Neutrophil (primary cell): ENCODE data around the gene GARNL3.

Source experiments
- H3K27ac ChIP-seq: fragments of 200-600 bp; sonication (generic); 2 replicates; pipeline ENCODE4 v1.5.1; 2016; ENCODE audit warnings: mild to moderate bottlenecking, moderate library complexity
- H3K27me3 ChIP-seq: fragments of 200-600 bp; sonication (generic); 2 replicates; pipeline ENCODE4 v1.6.0; 2016; ENCODE audit warnings: mild to moderate bottlenecking
- H3K36me3 ChIP-seq: fragments of 200-600 bp; sonication (generic); 2 replicates; pipeline ENCODE4 v1.5.1; 2017
- H3K4me1 ChIP-seq, 2 experiments: fragments of 200-600 bp in 1 of 2; sonication (generic) in 1 of 2; 1 replicate in 1 of 2; 2 replicates in 1 of 2; pipeline versions ENCODE4 v1.5.1 to v1.6.1; 2013 to 2016; ENCODE audit warnings: low read depth in 1 of 2, low read length in 1 of 2, mild to moderate bottlenecking in 1 of 2, moderate library complexity in 1 of 2; ENCODE audit not compliant: control insufficient read depth in 1 of 2, insufficient read depth in 1 of 2
- H3K4me3 ChIP-seq, 2 experiments: fragments of 200-600 bp in 1 of 2; sonication (generic) in 1 of 2; 1 replicate in 1 of 2; 2 replicates in 1 of 2; pipeline ENCODE4 v1.5.1; 2013 to 2016; ENCODE audit warnings: low read depth in 1 of 2, low read length in 1 of 2, mild to moderate bottlenecking in 1 of 2, moderate library complexity in 1 of 2
- H3K9me3 ChIP-seq: fragments of 200-600 bp; sonication (generic); 2 replicates; pipeline ENCODE4 v1.5.1; 2016
- TF ChIP-seq, protein P1 (sequence below): fragments of 200-600 bp; sonication (generic); IDR thresholded peaks from 2 replicates; pipeline ENCODE4 v1.5.1; 2016; ENCODE audit warnings: antibody characterized with exemption

Gene GARNL3

DNA sequence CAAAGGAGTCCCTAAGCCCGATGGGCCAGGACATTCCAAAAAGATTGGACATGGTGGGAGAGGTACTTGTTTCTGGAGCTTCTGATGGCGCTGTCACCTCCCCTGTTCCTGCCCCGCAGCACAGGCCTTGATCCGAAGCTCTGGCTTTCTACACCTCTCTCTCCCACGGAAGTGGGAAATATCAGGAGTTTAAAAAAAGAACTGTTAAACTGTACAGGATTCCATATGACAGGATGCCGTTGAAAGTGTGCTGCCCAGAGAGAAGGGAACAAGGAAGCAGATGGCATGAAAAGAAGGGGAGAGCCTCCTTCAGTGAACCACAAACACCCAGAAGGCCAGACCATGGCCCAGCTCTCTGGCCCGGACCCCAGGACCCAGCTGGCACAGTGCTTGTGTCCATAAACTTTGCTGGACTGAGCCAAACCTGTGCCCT is 105.6 kb downstream of the GARNL3 start:
- Histone ChIP-seq H3K27me3 (peaks cover 16% of the 10 kb centered on the region), H3K27ac (no peak overlapping the region), H3K4me3 (no peak overlapping the region), H3K4me1 (no peaks in the 10 kb centered on the region), H3K36me3 (no peaks in the 10 kb centered on the region), H3K9me3 (no peaks in the 10 kb centered on the region)
- TF ChIP-seq, protein P1, sequence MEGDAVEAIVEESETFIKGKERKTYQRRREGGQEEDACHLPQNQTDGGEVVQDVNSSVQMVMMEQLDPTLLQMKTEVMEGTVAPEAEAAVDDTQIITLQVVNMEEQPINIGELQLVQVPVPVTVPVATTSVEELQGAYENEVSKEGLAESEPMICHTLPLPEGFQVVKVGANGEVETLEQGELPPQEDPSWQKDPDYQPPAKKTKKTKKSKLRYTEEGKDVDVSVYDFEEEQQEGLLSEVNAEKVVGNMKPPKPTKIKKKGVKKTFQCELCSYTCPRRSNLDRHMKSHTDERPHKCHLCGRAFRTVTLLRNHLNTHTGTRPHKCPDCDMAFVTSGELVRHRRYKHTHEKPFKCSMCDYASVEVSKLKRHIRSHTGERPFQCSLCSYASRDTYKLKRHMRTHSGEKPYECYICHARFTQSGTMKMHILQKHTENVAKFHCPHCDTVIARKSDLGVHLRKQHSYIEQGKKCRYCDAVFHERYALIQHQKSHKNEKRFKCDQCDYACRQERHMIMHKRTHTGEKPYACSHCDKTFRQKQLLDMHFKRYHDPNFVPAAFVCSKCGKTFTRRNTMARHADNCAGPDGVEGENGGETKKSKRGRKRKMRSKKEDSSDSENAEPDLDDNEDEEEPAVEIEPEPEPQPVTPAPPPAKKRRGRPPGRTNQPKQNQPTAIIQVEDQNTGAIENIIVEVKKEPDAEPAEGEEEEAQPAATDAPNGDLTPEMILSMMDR = no peak

DNA sequence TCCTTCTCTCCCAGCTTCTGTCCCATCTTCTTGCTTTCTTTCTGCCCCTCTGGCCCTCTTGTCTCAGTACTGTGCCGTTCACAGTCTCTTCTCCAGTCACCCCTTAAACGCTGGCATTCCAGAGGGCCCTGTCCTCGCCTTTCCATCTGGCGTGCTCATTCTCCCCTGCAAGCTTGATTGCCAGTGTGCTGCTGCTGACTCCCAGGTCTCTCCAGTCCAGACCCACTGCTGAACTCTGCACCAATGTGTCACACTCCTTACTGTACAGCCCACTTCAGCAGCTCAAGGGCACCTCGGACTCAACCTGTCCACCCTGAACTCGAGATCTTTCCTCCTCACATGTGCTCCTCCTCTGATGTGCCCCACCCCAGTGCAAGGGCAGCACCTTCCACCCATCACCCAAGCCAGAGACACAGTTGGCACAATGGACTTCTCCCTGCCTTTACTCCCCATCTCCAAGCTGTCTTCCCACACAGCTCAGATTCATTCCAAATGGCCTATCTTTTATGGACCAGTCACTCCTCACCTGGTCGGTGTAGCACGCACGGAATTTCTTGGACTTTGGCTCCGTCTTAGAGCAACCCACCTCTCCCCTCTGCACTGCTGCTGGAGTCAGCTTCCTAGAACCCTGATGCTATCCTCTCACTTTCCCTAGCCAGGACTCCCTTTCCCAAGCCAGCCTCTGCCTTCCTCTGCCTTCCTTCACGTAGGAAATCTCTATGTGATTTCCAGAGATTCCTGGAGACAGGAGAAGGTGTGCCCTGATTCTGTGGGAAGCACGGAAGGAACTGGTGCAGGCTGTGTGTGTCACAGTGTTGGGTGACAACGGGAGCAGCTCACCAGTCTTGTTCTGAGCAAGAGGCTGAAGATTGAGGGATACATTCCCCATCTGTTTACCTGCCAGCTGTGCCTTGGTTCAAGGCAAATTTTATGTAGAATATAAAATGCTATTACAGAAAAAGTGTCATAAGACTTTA is 106.4 kb downstream of the GARNL3 start:
- H3K27me3 ChIP-seq = peaks cover 16% of the 10 kb centered on the region
- no peaks in the 10 kb centered on the region for H3K9me3 ChIP-seq
- no peak overlapping the region for H3K4me3 ChIP-seq
- H3K4me1 ChIP-seq = no peaks in the 10 kb centered on the region
- TF ChIP-seq, protein P1 = no peak
- no peaks in the 10 kb centered on the region for H3K36me3 ChIP-seq
- no peak overlapping the region for H3K27ac ChIP-seq

DNA sequence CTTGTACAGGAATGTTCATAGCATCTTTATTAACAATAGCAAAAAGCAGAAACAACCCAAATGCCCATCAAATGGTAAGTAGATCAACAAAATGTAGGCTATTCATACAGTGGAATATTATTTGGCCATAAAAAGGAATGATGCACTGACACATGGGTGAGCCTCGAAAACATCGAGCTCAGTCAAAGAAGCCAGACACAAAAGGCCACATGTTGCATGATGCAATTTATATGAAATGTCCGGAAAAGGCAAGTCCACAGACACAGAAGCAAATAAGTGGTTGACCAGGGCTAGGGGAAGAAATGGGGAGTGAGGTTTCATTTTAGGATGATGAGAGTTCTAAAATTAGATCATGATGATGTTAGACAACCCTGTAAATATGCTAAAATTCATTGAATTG is 115.9 kb downstream of the GARNL3 start:
- Histone ChIP-seq H3K9me3 (no peaks in the 10 kb centered on the region), H3K27me3 (no peaks in the 10 kb centered on the region), H3K36me3 (no peaks in the 10 kb centered on the region), H3K4me1 (no peaks in the 10 kb centered on the region), H3K4me3 (no peak overlapping the region), H3K27ac (no peak overlapping the region)
- TF ChIP-seq, protein P1 = no peak

DNA sequence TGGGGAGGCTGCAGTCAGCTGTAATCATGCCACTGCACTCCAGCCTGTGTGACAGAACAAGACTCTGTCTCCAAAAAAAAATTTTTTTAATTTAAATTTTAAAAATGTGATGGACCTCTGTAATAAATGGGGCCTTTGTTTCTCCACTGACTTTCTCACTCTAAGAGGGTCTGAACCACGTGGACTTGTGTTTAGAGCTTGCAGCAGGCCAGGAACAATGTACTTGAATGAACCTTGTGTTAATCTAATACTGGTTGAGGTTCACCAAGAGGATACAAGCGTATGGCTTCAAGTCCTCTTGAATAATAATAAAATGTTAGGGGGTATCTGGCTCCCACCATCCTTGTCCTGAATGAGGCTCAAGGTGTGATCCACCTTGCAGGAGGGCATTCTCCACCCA is 118.0 kb downstream of the GARNL3 start:
- Histone ChIP-seq H3K4me3 (no peak overlapping the region), H3K4me1 (no peaks in the 10 kb centered on the region), H3K27me3 (no peaks in the 10 kb centered on the region), H3K9me3 (no peaks in the 10 kb centered on the region), H3K27ac (no peak overlapping the region), H3K36me3 (no peaks in the 10 kb centered on the region)
- TF ChIP-seq, protein P1 = no peak

DNA sequence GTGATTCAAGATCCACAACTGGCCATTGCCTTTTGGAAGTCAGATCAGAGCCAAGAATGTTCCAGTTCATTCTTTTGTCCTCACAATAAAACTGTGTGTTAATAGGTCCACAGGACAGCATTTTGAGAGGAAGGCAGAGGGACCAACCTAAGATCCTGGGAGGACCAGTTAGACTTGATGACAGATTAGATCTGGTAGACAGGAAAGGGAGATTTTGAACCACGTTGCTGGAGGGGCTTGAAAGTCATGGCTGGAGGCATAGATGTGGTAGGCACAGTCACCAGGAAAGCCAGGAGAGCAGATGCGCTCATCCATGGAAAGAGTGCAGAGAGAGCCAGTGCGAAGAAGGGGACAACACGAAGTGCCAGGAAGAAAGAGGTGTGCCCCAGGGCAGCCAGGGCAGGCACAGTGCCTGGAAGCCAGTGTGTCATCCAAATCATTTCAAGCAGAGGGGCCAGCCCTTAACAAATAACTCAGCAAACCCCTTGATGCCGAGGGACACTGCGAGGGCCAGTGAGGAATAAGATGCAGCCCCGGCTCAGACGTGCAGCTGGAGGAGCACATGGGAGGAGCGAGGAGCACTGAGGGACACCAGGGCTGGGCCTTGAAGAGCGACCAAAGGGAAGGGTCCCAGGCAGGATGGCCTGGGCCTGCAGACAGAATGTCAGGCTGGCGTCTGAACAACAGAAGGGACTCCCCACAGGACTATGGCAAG is 119.6 kb downstream of the GARNL3 start:
- H3K4me3 ChIP-seq = no peak overlapping the region
- H3K9me3 ChIP-seq = no peaks in the 10 kb centered on the region
- H3K27me3 ChIP-seq = no peaks in the 10 kb centered on the region
- H3K4me1 ChIP-seq = peaks cover 15 to 16% of the 10 kb centered on the region in 2 experiments
- TF ChIP-seq, protein P1 = no peak
- H3K27ac ChIP-seq = no peak overlapping the region
- no peaks in the 10 kb centered on the region for H3K36me3 ChIP-seq
